Endothelial cell of umbilical vein (primary cell): Measurements from ENCODE around the gene TEDC1. TPM values are rescaled to one million over a fixed set of nuclear protein-coding genes. Genes with fewer than 3 reads are reported as not detected.

ENCODE experiments used
- BruUV-seq: library from RNA; stranded (reverse); fragments of 400-500 nt; replicated peaks from 2 replicates; lab custom pipeline; 2021; lab: Mats Ljungman, UMichigan
- CTCF ChIA-PET: fragments of 300-600, 350-600 bp; sonication (Branson Sonifier 250); formaldehyde crosslinking; loops from one replicate; lab custom pipeline; 2021; ENCODE audit warnings: antibody characterized with exemption, inconsistent platforms; lab: Charles Lee
- POLR2A ChIA-PET: fragments of 300-600, 350-600 bp; sonication (Branson Sonifier 250); formaldehyde crosslinking; loops from one replicate; lab custom pipeline; 2021; ENCODE audit warnings: antibody characterized with exemption, inconsistent platforms; lab: Charles Lee
- DNase-seq: peaks from one replicate; pipeline ENCODE4 v3.0.0-alpha.2; 2011; ENCODE audit warnings: low read depth, low spot score
- FAIRE-seq: peaks from 2 replicates; lab custom pipeline; 2011; peaks lifted over from hg19 to GRCh38; lab: Jason Lieb, UNC
- H2AFZ ChIP-seq: 2 replicates; pipeline ENCODE4 v1.6.0; 2012; ENCODE audit warnings: low read depth, low read length, control low read depth, inconsistent platforms
- H3K27ac ChIP-seq: 2 replicates; pipeline ENCODE4 v1.5.1; 2011; ENCODE audit warnings: low read depth, mild to moderate bottlenecking, control low read depth, low read length, moderate library complexity; ENCODE audit not compliant: insufficient read depth
- H3K27me3 ChIP-seq, 2 experiments: 2 replicates each; pipeline versions ENCODE4 v1.6.0 to v1.6.1; 2011; ENCODE audit warnings: low read length in 2 of 2, mixed read lengths in 1 of 2; ENCODE audit not compliant: control insufficient read depth in 2 of 2, insufficient read depth in 2 of 2
- H3K36me3 ChIP-seq, 2 experiments: 2 replicates in 1 of 2; 3 replicates in 1 of 2; pipeline ENCODE4 v1.5.1; 2011; ENCODE audit warnings: low read length in 2 of 2, mild to moderate bottlenecking in 1 of 2, moderate library complexity in 1 of 2; ENCODE audit not compliant: control insufficient read depth in 2 of 2, insufficient read depth in 2 of 2; ENCODE audit errors: extremely low read depth in 1 of 2
- H3K4me1 ChIP-seq: 3 replicates; pipeline ENCODE4 v1.5.1; 2011; ENCODE audit warnings: mild to moderate bottlenecking, low read length; ENCODE audit not compliant: control insufficient read depth, insufficient read depth; ENCODE audit errors: extremely low read depth
- H3K4me2 ChIP-seq: 2 replicates; pipeline ENCODE4 v1.6.1; 2011; ENCODE audit warnings: low read length, control low read depth, mixed read lengths; ENCODE audit not compliant: insufficient read depth
- H3K4me3 ChIP-seq, 3 experiments: fragments of 200-600 bp in 1 of 3; sonication (generic), shearing (Covaris generic) in 1 of 3; replicated peaks in 1 of 3; 2 replicates each; pipeline ENCODE4 v1.5.1; 2011 to 2016; ENCODE audit warnings: control low read depth in 3 of 3, low read length in 3 of 3, mild to moderate bottlenecking in 2 of 3, inconsistent platforms in 1 of 3, low read depth in 1 of 3, moderate library complexity in 1 of 3; ENCODE audit not compliant: insufficient read depth in 1 of 3
- H3K79me2 ChIP-seq: 2 replicates; pipeline ENCODE4 v1.6.0; 2012; ENCODE audit warnings: low read length, inconsistent platforms; ENCODE audit not compliant: control insufficient read depth, insufficient read depth
- H3K9ac ChIP-seq: replicated peaks from 2 replicates; pipeline ENCODE3; 2011; ENCODE audit warnings: low read length, control low read depth; ENCODE audit not compliant: insufficient read depth; ENCODE audit errors: extremely low read depth
- H3K9me1 ChIP-seq: replicated peaks from 3 replicates; pipeline ENCODE4 v1.6.0; 2011; ENCODE audit warnings: mild to moderate bottlenecking, low read length; ENCODE audit not compliant: control insufficient read depth, insufficient read depth; ENCODE audit errors: extremely low read depth
- H3K9me3 ChIP-seq: replicated peaks from 2 replicates; pipeline ENCODE4 v1.5.1; 2012; ENCODE audit warnings: low read length, inconsistent platforms; ENCODE audit not compliant: control insufficient read depth, insufficient read depth
- H4K20me1 ChIP-seq: replicated peaks from 2 replicates; pipeline ENCODE3; 2011; ENCODE audit warnings: mild to moderate bottlenecking, low read length; ENCODE audit not compliant: control insufficient read depth, insufficient read depth; ENCODE audit errors: extremely low read depth
- EZH2 ChIP-seq: IDR thresholded peaks from 2 replicates; pipeline ENCODE4 v1.6.1; 2012; ENCODE audit warnings: borderline replicate concordance, low read depth, mild to moderate bottlenecking, moderate library complexity, low read length, inconsistent platforms; ENCODE audit not compliant: severe bottlenecking
- FOS ChIP-seq: IDR thresholded peaks from 2 replicates; pipeline ENCODE4 v1.6.1; 2011; ENCODE audit warnings: mild to moderate bottlenecking, low read length, moderate library complexity, borderline replicate concordance; ENCODE audit not compliant: insufficient read depth
- MYC ChIP-seq: IDR thresholded peaks from one replicate; pipeline ENCODE4 v1.6.1; 2011; ENCODE audit warnings: mild to moderate bottlenecking, low read depth, low read length
- POLR2AphosphoS5 ChIP-seq: IDR thresholded peaks from 2 replicates; pipeline ENCODE4 v1.6.1; 2012; ENCODE audit warnings: low read depth, mild to moderate bottlenecking, control low read depth, low read length, moderate library complexity; ENCODE audit not compliant: insufficient read depth
- dilution Hi-C: fragments of 300-500 bp; cut with MboI; formaldehyde crosslinking; loops from one replicate; pipeline ENCODE4 v1.15.0; 2019; ENCODE audit warnings: low sequenced_read_pairs; ENCODE audit not compliant: extremely low pct_ligation_motif_present
- intact Hi-C: fragments of 100-400 bp; cut with micrococcal nuclease; formaldehyde crosslinking; loops from one replicate; pipeline ENCODE4 v1.10.0; 2022
- polyA plus RNA-seq, 4 experiments: library from polyadenylated mRNA; depleted of rRNA in 3 of 4; stranded (reverse) in 3 of 4; unstranded in 1 of 4; fragments of >200 nt; gene quantifications; 2 replicates each; pipeline versions ENCODE4 v1.2.1 to v1.2.3, GENCODE V29; 2011 to 2012; ENCODE audit warnings: missing spikeins in 1 of 4
- total RNA-seq: library from RNA; stranded (reverse); gene quantifications from 2 replicates; pipeline ENCODE4 v1.2.3, GENCODE V29; 2021
- TF ChIP-seq, protein P1 (sequence below), 2 donors: IDR thresholded peaks; 1 replicate in 1 of 2; 2 replicates in 1 of 2; pipeline ENCODE4 v1.5.1; 2011; ENCODE audit warnings: low read length in 2 of 2, mild to moderate bottlenecking in 2 of 2, moderate library complexity in 2 of 2, control low read depth in 1 of 2, inconsistent platforms in 1 of 2, low read depth in 1 of 2; ENCODE audit not compliant: insufficient read depth in 1 of 2; ENCODE audit errors: extremely low read depth in 1 of 2

The TEDC1 gene
- total and polyA plus RNA-seq, 2 donors (not counting 3 experiments of a cell fraction or from before 2014, with no cell fraction given) = 16.5 to 25.3 TPM

DNA sequence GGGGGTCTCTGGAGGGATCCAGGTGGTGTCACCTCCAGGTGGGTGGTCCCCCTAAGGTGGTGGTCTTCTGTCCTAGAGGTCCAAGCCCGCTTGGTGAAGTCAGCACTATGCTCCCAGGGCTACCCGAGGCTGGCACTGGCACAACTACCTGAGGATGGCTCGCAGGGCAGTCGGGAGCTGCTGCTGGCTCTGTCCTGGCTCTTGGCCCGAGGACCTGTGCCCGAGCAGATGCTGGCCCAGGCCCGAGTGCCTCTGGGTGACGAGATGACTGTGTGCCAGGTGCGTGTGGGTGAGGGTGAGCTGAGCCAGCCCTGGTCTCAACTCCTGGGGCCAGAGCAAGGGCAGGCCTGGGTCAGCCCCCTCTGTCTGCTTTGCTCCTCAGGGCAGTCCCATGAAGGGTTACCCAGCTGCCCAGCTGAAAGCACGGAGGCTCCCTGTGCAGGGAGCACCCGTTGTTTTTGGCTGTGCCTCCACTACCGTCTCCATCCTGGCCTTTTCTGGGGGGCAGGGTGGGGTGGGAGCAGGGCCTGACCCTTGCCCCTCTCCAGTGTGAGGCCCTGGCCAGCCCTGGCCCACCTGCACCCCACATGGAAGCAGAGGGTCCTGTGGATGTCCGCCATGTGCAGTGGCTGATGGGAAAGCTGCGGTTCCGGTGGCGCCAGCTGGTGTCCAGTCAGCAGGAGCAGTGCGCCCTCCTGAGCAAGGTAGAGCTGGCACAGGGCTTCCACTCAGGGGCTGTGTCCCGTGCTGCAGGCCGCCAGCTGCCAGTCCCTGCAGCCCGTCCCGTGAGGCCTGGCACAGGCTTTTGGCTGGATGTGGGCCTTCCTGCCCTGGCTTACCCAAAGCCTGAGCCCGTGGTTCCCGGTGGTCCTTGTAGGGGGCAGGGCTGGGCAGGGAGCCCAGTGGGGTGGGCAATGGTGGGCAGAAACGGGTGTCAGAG lies 1.3 kb downstream of the TEDC1 start:
- H3K4me3 ChIP-seq = no peak overlapping the region
- no peaks in the 10 kb centered on the region for H4K20me1 ChIP-seq
- no TSS peak for BruUV-seq
- H3K9me1 ChIP-seq = no peaks in the 10 kb centered on the region
- CTCF ChIA-PET = interaction anchor here (1.0 to 5.1 kb wide), 3 partner anchors 36 to 121 kb away, joined by 4 to 239 read pairs (median 7); no protein-coding TSS in a partner anchor
- H3K9me3 ChIP-seq = no peaks in the 10 kb centered on the region
- no peak for TF ChIP-seq EZH2
- TF ChIP-seq MYC = no peak
- TF ChIP-seq, protein P1, sequence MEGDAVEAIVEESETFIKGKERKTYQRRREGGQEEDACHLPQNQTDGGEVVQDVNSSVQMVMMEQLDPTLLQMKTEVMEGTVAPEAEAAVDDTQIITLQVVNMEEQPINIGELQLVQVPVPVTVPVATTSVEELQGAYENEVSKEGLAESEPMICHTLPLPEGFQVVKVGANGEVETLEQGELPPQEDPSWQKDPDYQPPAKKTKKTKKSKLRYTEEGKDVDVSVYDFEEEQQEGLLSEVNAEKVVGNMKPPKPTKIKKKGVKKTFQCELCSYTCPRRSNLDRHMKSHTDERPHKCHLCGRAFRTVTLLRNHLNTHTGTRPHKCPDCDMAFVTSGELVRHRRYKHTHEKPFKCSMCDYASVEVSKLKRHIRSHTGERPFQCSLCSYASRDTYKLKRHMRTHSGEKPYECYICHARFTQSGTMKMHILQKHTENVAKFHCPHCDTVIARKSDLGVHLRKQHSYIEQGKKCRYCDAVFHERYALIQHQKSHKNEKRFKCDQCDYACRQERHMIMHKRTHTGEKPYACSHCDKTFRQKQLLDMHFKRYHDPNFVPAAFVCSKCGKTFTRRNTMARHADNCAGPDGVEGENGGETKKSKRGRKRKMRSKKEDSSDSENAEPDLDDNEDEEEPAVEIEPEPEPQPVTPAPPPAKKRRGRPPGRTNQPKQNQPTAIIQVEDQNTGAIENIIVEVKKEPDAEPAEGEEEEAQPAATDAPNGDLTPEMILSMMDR (IDR thresholded peaks at IDR 0.05; ENCODE audit: extremely low read depth in 1 of 2, insufficient read depth in 1 of 2, low read depth in 1 of 2, low read length in 2 of 2) = no peak
- TF ChIP-seq POLR2AphosphoS5 = no peak
- no peak for TF ChIP-seq FOS
- DNase-seq (no peak), FAIRE-seq (no peak)
- no peak overlapping the region for H2AFZ ChIP-seq
- peaks cover 0 to 3% of the 10 kb centered on the region in 2 experiments for H3K27me3 ChIP-seq
- dilution Hi-C loops (no loop called here), intact Hi-C loops (loop anchor here (5.0 kb wide), 2 partner anchors 295 to 815 kb away; no protein-coding TSS in a partner anchor)
- POLR2A ChIA-PET = no interaction called here
- no peak overlapping the region for H3K27ac ChIP-seq
- H3K9ac ChIP-seq = no peak overlapping the region
- H3K4me2 ChIP-seq = no peak overlapping the region
- H3K36me3 ChIP-seq = no peaks in the 10 kb centered on the region
- H3K79me2 ChIP-seq = peaks cover 3% of the 10 kb centered on the region
- peaks cover 2% of the 10 kb centered on the region for H3K4me1 ChIP-seq
